T-helper 1 cell treated with Interleukin-12 subunit alpha and Interleukin-12 subunit beta and Interleukin-4 antibody, amounts not matched to agents 30 μg/mL and 1 μg/mL, for 36 hours (primary cell): Measurements from ENCODE around the gene SSC4D.
"Not testable (repeated sequence)": the region's sequence is repeated elsewhere in the genome, so short reads cannot be mapped to it uniquely, and the experiment has no call there.

ENCODE experiments used
- H3K27ac Mint-ChIP-seq: one replicate; pipeline ENCODE4 v1.8.0; 2021; ENCODE audit warnings: mild to moderate bottlenecking, mixed read lengths
- H3K27me3 Mint-ChIP-seq: one replicate; pipeline ENCODE4 v1.8.0; 2021; ENCODE audit warnings: low read depth, mixed read lengths
- H3K36me3 Mint-ChIP-seq: one replicate; pipeline ENCODE4 v1.8.0; 2021; ENCODE audit warnings: low read depth, mixed read lengths
- H3K4me1 Mint-ChIP-seq: one replicate; pipeline ENCODE4 v1.8.0; 2021; ENCODE audit warnings: low read depth, mixed read lengths
- H3K4me3 Mint-ChIP-seq: one replicate; pipeline ENCODE4 v1.8.0; 2021; ENCODE audit warnings: mild to moderate bottlenecking, moderate library complexity, mixed read lengths
- H3K9me3 Mint-ChIP-seq: one replicate; pipeline ENCODE4 v1.8.0; 2021; ENCODE audit warnings: mixed read lengths

SSC4D gene

DNA sequence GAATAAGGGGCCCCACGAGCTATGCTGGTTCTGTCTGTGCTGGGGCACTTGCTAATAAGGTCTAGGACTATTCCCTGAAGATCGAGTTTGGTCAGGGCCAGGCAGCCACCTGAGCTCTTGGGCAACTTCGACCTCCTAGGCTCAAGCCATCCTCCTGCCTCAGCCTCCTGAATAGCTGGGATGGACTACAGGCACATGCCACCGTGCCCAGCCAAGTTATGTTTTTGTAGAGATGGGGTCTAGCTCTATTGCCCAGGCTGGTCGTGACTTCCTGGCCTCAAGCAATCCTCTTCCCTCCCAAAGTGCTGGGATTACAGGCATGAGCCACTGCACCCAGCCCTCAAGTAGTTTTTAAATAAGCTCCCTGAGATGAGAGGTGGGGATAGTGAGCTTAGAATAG lies 18.1 kb upstream of the SSC4D start:
- Mint-ChIP-seq H3K27ac (no peak overlapping the region), H3K9me3 (no peaks in the 10 kb centered on the region)

DNA sequence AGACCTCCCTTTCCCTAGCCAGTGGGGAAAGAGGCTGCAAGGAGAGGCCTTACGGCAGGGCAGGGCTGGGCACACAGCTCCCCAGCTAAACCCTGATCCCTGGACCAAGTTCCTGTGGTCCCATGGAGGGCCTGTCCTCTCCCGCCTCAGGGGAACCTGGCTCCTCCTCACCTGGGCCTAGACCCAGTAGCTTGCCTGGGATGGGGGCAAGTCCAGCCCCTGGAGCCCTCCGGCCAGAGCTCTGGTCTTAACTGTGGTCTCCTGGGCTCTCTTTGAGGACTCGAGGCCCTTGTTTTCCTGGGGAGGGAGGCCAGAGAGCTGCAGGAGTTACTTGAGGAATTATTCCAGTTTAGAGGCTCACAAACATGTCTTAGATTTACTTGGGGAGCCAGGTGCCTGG lies 16.7 kb upstream of the SSC4D start:
- peaks cover 19% of the 10 kb centered on the region for H3K4me1 Mint-ChIP-seq
- H3K4me3 Mint-ChIP-seq: no peak overlapping the region
- H3K27ac Mint-ChIP-seq: no peak overlapping the region
- no peaks in the 10 kb centered on the region for H3K9me3 Mint-ChIP-seq
- H3K27me3 Mint-ChIP-seq: peaks cover 13% of the 10 kb centered on the region
- peaks cover 1% of the 10 kb centered on the region for H3K36me3 Mint-ChIP-seq

More for the DNA sequence above, 18.1 kb upstream of the SSC4D start:
- Mint-ChIP-seq H3K36me3 (peaks cover 1% of the 10 kb centered on the region), H3K4me3 (no peak overlapping the region), H3K27me3 (peaks cover 13% of the 10 kb centered on the region), H3K4me1 (peaks cover 19% of the 10 kb centered on the region)

DNA sequence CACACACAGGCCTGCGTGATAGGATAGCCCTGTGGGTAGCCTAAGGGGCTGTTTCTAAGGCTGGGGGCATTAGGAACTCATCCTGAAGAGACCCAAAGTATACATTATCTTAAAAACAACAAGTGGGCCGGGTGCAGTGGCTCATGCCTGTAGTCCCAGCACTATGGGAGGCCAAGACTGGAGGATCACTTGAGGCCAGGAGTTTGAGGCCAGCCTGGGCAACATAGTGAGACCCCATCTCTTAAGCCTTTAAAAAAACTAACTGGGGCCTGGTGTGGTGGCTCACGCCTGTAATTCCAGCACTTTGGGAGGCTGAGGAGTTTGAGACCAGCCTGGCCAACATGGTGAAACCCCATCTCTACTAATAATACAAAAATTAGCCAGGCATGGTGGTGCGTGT lies 16.1 kb upstream of the SSC4D start:
- Mint-ChIP-seq H3K27me3 (peaks cover 13% of the 10 kb centered on the region), H3K4me1 (peaks cover 19% of the 10 kb centered on the region)
- H3K36me3 Mint-ChIP-seq, H3K27ac Mint-ChIP-seq, H3K4me3 Mint-ChIP-seq, H3K9me3 Mint-ChIP-seq: not testable (repeated sequence)

DNA sequence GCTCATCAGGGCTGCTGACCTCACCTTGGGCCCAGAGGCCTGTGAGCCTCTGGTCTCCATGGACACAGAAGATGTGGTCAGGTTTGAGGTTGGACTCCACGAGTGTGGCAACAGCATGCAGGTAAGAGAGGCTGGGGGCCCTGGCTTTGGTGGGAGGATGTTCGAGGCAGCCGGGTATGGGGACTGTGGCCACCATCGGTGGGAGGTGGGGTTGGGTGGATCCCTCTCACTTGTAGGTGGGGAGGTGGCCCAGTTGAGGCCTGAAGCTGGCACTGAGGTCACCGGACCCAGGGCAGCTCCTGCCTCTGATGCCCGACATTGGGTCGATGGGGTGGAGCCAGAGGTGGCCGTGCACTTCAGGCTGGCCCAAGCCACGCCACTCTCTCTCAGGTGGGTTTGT lies 15.7 kb upstream of the SSC4D start:
- Mint-ChIP-seq H3K27ac (peak overlapping the region; percentile 85), H3K4me1 (peaks cover 19% of the 10 kb centered on the region), H3K36me3 (peaks cover 1% of the 10 kb centered on the region), H3K9me3 (no peaks in the 10 kb centered on the region), H3K4me3 (peak overlapping the region; percentile 57), H3K27me3 (peaks cover 17% of the 10 kb centered on the region)

DNA sequence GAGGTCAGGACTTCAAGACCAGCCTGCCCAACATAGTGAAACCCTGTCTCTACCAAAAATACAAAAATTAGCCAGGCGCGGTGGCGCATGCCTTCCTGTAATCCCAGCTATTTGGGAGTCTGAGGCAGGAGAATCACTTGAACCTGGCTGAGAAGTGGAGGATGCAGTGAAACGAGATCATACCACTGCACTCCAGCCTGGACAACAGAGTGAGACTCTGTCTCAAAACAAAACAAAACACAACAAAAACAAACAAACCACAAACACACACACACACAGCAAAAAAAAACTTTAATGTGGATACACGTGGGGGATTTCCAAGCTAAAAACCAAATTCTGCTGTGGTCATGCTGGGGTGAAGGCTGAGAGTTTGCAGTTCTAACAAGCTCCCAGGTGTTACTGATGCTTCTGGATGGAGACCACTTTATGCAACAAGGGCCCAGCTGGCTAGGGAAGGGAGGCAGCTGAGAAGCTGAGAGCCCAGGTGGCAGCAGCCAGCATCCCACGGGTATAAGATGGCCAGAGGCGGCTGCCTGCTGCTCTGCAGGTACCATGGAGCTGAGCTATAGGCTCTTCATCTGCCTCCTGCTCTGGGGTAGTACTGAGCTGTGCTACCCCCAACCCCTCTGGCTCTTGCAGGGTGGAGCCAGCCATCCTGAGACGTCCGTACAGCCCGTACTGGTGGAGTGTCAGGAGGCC lies 15.1 kb upstream of the SSC4D start, which contains the start of gene ZP3:
ZP3 (plus strand) TSS at position 538 of the 699 bp plus-strand sequence; CDS start at position 553, 15 bp downstream.
- H3K27ac Mint-ChIP-seq: peak within 1 kb of the TSS; percentile 85
- H3K9me3 Mint-ChIP-seq: no peaks in the 10 kb centered on the region
- H3K36me3 Mint-ChIP-seq: peaks cover 1% of the 10 kb centered on the region
- H3K27me3 Mint-ChIP-seq: peaks cover 20% of the 10 kb centered on the region
- peaks cover 19% of the 10 kb centered on the region for H3K4me1 Mint-ChIP-seq
- H3K4me3 Mint-ChIP-seq: peak within 1 kb of the TSS; percentile 57

DNA sequence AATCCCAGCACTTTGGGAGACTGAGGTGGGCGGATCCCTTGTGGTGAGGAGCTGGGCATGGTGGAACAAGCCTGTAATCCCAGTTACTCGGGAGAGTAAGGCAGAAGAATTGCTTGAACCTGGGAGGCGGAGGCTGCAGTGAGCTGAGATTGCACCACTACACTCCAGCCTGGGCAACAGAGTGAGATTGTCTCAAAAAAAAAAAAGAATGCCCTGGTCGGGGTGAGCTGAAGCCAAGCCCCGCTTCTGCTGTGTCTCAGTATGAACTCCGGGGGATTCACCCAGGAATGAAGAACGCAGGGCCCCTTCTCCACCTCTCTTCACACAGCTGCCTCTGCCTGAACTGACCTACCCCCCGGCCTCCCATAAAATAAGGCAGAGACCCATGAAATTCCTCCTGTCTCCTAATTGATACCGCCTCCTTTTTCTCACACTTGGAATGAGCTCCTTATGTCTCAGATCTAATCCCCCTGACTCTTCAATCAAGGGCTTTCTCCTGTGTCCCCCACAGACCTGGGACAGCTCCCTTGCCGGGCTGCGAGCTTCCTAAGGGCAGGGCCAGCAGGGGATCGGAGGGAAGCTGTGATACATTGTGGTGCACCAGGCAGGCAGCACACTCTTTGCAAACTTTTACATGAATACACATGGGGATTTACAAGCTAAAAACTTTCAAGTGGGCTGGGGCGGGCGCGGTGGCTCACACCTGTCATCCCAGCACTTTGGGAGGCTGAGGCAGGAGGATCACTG lies 14.3 kb upstream of the SSC4D start:
- peaks cover 20% of the 10 kb centered on the region for H3K27me3 Mint-ChIP-seq
- H3K27ac Mint-ChIP-seq: peak overlapping the region; percentile 41
- H3K4me3 Mint-ChIP-seq: no peak overlapping the region
- H3K9me3 Mint-ChIP-seq: no peaks in the 10 kb centered on the region
- peaks cover 1% of the 10 kb centered on the region for H3K36me3 Mint-ChIP-seq
- peaks cover 22% of the 10 kb centered on the region for H3K4me1 Mint-ChIP-seq

DNA sequence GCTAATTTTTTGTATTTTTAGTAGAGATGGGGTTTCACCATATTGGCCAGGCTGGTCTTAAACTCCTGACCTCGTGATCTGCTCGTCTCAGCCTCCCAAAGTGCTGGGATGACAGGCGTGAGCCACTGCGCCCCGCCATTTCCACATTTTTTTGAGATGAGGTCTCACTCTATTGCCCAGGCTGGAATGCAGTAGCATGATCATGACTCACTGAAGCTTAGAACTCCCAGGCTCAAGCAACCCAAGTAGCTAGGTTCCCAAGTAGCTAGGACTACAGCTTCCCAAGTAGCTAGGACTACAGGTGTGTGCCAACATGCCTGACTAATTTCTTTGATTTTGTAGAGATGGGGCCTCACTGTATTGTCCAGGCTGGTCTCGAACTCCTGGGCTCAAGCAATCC lies 11.6 kb upstream of the SSC4D start:
- H3K4me3 Mint-ChIP-seq, H3K27ac Mint-ChIP-seq, H3K9me3 Mint-ChIP-seq, H3K36me3 Mint-ChIP-seq: not testable (repeated sequence)
- Mint-ChIP-seq H3K4me1 (peaks cover 20% of the 10 kb centered on the region), H3K27me3 (peaks cover 20% of the 10 kb centered on the region)

DNA sequence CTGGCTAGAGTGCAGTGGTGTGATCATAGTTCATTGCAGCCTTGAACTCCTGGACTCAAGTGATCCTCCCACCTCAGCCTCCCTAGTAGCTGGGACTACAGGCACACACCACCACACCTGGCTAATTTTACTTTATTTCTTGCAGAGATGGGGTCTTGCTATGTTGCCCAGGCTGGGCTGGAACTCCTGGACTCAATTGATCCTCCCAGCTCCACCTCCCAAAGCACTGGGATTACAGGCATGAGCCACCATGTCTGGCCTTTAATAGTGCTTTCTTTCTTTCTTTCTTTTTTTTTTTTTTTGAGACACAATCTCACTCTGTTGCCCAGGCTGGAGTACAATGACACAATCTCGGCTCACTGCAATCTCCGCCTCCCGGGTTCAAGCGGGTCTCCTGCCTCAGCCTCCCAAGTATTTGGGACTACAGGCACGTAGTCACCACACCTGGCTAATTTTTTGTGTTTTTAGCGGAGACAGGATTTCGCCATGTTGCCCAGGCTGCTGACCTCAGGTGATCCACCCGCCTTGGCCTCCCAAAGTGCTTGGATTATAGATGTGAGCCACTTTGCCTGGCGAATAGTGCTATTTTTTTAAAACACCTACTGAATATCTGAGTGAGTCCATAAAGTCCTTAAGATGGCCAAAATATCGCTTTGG lies 8.3 kb upstream of the SSC4D start:
- H3K27me3 Mint-ChIP-seq, H3K4me1 Mint-ChIP-seq, H3K27ac Mint-ChIP-seq, H3K36me3 Mint-ChIP-seq, H3K9me3 Mint-ChIP-seq, H3K4me3 Mint-ChIP-seq: not testable (repeated sequence)

DNA sequence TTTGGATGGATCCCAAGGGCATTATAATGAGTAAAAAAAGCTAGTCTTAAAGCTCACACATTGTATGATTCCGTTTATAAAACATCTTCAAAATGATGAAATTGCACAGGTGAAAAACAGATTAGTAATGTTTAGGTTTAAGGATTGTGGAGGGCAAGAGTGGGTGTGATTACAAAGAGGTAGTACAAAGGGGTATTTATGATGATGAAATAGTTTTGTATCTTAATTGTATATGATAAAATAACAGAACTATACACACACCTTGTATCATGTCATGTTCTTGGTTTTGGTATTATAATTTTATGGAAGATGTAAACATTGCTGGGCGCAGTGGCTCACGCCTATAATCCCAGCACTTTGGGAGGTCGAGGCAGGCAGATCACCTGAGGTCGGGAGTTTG lies 2.8 kb upstream of the SSC4D start:
- Mint-ChIP-seq H3K27ac (no peak overlapping the region), H3K27me3 (no peaks in the 10 kb centered on the region), H3K4me1 (no peaks in the 10 kb centered on the region), H3K36me3 (no peaks in the 10 kb centered on the region), H3K9me3 (no peaks in the 10 kb centered on the region), H3K4me3 (no peak overlapping the region)

DNA sequence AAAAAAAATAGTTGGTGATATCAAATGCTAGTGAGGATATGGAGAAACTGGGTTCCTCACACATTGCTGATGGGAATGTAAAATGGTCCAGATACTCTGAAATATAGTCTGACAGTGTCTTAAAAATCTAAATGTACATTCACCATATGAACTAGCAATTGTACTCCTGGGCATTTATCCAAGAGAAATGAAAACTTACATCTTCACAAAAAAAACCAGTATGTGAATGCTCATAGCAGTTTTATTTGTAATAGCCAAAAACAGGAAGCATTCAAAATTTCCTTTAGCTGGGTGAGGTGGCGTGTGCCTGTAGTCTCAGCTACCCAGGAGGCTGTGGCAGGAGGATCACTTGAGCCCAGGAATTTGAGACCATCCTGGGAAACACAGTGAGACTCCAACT lies 2.1 kb upstream of the SSC4D start:
- H3K27me3 Mint-ChIP-seq: no peaks in the 10 kb centered on the region
- no peaks in the 10 kb centered on the region for H3K4me1 Mint-ChIP-seq
- no peaks in the 10 kb centered on the region for H3K9me3 Mint-ChIP-seq

DNA sequence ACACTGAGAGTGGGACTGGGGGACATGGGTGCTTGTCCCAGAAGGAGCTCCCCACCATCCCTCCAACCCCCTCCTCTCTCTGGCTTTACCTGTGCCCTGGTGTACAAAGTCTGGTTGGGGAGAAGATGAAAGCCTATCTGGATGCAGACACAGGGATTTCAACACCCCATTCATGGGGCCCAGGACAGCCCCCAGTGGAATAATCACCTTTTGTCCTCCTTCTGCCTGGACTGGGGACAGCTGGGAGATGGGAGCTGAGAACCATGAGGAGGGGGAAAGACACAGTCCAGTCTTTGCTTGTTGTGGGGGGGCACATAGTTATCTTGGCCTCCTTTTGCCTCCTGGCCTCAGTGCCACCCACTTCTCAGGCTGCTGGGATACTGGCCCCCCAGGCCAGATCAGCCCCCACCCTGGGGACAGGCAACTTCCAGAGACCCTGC lies 1.4 kb downstream of the SSC4D start:
- H3K4me3 Mint-ChIP-seq: no peak overlapping the region
- H3K36me3 Mint-ChIP-seq: no peaks in the 10 kb centered on the region
- H3K9me3 Mint-ChIP-seq: no peaks in the 10 kb centered on the region
- H3K27ac Mint-ChIP-seq: no peak overlapping the region
- peaks cover 6% of the 10 kb centered on the region for H3K4me1 Mint-ChIP-seq
- H3K27me3 Mint-ChIP-seq: no peaks in the 10 kb centered on the region

More for the DNA sequence above, 2.1 kb upstream of the SSC4D start:
- no peak overlapping the region for H3K4me3 Mint-ChIP-seq
- no peak overlapping the region for H3K27ac Mint-ChIP-seq
- no peaks in the 10 kb centered on the region for H3K36me3 Mint-ChIP-seq

DNA sequence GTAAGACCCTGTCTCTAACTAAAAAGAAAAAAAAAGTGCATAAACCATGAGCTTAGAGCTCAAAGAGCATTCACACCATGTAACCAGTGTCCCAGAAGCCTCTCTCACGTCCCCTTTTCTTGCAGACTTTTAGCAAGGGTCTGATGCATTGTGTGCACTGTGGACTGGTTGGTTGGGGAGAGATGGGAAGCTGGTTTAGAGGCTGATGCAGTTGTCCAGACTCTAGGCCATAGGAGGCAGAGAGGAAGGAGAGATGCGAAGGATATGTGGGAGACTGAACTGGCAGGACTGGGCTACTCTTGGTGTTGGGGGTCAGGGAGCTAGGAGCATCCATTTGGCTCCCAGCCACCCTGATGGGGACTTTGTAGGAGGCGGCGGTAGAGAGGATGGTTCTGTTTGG lies 1.8 kb downstream of the SSC4D start:
- no peak overlapping the region for H3K27ac Mint-ChIP-seq

DNA sequence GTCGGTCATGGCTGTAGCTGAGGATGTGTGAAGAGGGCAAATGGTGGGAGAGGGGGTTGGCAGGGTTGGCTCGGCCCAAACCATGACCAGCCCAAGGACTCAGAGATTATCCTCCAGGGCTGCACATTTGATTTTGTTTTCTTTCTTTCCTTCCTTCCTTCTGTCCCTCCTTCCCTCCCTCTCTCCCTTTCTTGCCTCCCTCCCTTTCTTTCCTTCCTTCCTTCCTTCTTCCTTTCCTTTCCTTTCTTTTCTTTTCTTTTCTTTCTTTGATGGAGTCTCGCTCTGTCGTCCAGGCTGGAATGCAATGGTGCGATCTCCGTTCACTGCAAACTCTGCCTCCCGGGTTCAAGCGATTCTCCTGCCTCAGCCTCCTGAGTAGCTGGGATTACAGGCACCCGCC lies 3.8 kb downstream of the SSC4D start:
- Mint-ChIP-seq H3K4me1 (peaks cover 9% of the 10 kb centered on the region), H3K4me3 (no peak overlapping the region), H3K36me3 (no peaks in the 10 kb centered on the region), H3K27me3 (no peaks in the 10 kb centered on the region), H3K9me3 (no peaks in the 10 kb centered on the region), H3K27ac (no peak overlapping the region)

More for the DNA sequence above, 1.8 kb downstream of the SSC4D start:
- Mint-ChIP-seq H3K36me3 (no peaks in the 10 kb centered on the region), H3K4me3 (no peak overlapping the region), H3K9me3 (no peaks in the 10 kb centered on the region), H3K27me3 (no peaks in the 10 kb centered on the region), H3K4me1 (peaks cover 6% of the 10 kb centered on the region)

DNA sequence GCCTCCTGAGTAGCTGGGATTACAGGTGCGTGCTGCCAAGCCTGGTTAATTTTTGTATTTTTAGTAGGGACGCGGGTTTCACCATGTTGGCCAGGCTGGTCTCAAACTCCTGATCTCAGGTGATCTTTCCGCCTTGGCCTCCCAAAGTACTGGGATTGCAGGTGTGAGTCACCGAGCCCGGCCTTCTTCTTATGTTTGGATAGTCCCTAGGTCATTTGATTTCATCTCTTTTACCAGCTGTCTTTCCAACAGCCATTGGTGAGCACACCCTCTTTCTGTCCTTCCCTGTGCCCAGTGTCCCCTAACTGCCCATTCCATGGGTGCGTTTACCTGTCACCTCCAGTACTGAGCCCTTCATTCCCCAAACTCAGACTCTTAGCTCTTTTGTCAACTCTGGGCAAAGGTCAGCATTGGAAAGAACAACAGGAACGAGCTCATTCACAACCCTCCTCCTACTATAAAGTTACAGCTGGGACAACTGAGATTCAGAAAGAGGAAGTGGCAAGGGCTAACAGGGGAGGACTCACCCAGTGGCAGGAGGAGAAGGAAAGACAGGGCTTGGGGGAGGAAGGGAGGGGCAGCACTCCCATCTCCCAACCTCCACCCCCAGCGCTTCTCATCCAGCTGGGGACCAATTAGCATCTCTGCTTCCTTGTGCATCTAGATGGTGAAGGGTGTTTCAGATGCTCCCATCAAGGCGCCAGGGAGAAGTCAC lies 5.6 kb downstream of the SSC4D start:
- H3K4me1 Mint-ChIP-seq: peaks cover 9% of the 10 kb centered on the region
- H3K27me3 Mint-ChIP-seq: no peaks in the 10 kb centered on the region
- no peak overlapping the region for H3K4me3 Mint-ChIP-seq
- H3K9me3 Mint-ChIP-seq: no peaks in the 10 kb centered on the region
- H3K27ac Mint-ChIP-seq: peak overlapping the region; percentile 8
- H3K36me3 Mint-ChIP-seq: no peaks in the 10 kb centered on the region
